H9 (cell line): ENCODE measurements around the gene IGFBP1. TPM values are rescaled to one million over a fixed set of nuclear protein-coding genes. Genes with fewer than 3 reads are reported as not detected.

Experiments used
- DNase-seq: peaks from one replicate; pipeline ENCODE4 v3.0.0-alpha.2; 2017
- H2AFZ ChIP-seq: one replicate; pipeline ENCODE4 v1.6.1; 2013; ENCODE audit warnings: mild to moderate bottlenecking, low read length, control low read depth, moderate library complexity
- H2AK5ac ChIP-seq: 2 replicates; pipeline ENCODE4 v1.6.1; 2013; ENCODE audit warnings: low read length, control low read depth, mixed read lengths; ENCODE audit not compliant: insufficient read length
- H2BK120ac ChIP-seq: one replicate; pipeline ENCODE4 v1.6.1; 2013; ENCODE audit warnings: low read depth, mild to moderate bottlenecking, low read length, control low read depth, inconsistent platforms; ENCODE audit not compliant: poor library complexity, severe bottlenecking
- H2BK12ac ChIP-seq: 2 replicates; pipeline ENCODE4 v1.6.1; 2013; ENCODE audit warnings: low read length, control low read depth, mixed read lengths, low read depth; ENCODE audit not compliant: insufficient read length
- H2BK15ac ChIP-seq: 2 replicates; pipeline ENCODE4 v1.6.1; 2013; ENCODE audit warnings: low read depth, low read length, control low read depth
- H2BK20ac ChIP-seq: one replicate; pipeline ENCODE4 v1.6.1; 2013; ENCODE audit warnings: low read depth, mild to moderate bottlenecking, low read length, control low read depth, inconsistent platforms; ENCODE audit not compliant: poor library complexity, severe bottlenecking
- H2BK5ac ChIP-seq: 2 replicates; pipeline ENCODE4 v1.6.1; 2013; ENCODE audit warnings: low read length, control low read depth, mixed read lengths; ENCODE audit not compliant: insufficient read length
- H3K14ac ChIP-seq: 2 replicates; pipeline ENCODE4 v1.6.1; 2013; ENCODE audit warnings: low read length, control low read depth; ENCODE audit not compliant: insufficient read depth
- H3K18ac ChIP-seq: 2 replicates; pipeline ENCODE4 v1.6.1; 2013; ENCODE audit warnings: low read depth, mild to moderate bottlenecking, mixed read lengths, low read length, control low read depth; ENCODE audit not compliant: insufficient read length
- H3K23ac ChIP-seq: 2 replicates; pipeline ENCODE4 v1.6.1; 2013; ENCODE audit warnings: low read length, control low read depth, mixed read lengths, low read depth; ENCODE audit not compliant: insufficient read length
- H3K23me2 ChIP-seq: 2 replicates; pipeline ENCODE4 v1.6.1; 2013; ENCODE audit warnings: low read depth, mild to moderate bottlenecking, mixed read lengths, low read length, control low read depth; ENCODE audit not compliant: insufficient read length, poor library complexity, severe bottlenecking
- H3K27ac ChIP-seq: 2 replicates; pipeline ENCODE4 v1.5.1; 2013; ENCODE audit warnings: low read length, control low read depth, mixed read lengths, low read depth; ENCODE audit not compliant: insufficient read length
- H3K27me3 ChIP-seq: 2 replicates; pipeline ENCODE4 v1.6.1; 2013; ENCODE audit warnings: low read length, control low read depth, inconsistent platforms; ENCODE audit not compliant: insufficient read depth
- H3K4ac ChIP-seq: 2 replicates; pipeline ENCODE4 v1.6.1; 2013; ENCODE audit warnings: low read depth, mild to moderate bottlenecking, control low read depth, inconsistent platforms, low read length, moderate library complexity
- H3K4me1 ChIP-seq: 2 replicates; pipeline ENCODE4 v1.6.1; 2013; ENCODE audit warnings: low read length, control low read depth, inconsistent platforms; ENCODE audit not compliant: insufficient read depth
- H3K4me2 ChIP-seq: 2 replicates; pipeline ENCODE4 v1.6.1; 2013; ENCODE audit warnings: low read length, control low read depth, mixed read lengths; ENCODE audit not compliant: insufficient read length, insufficient read depth
- H3K56ac ChIP-seq: 2 replicates; pipeline ENCODE4 v1.6.1; 2013; ENCODE audit warnings: low read depth, mild to moderate bottlenecking, mixed read lengths, low read length, control low read depth; ENCODE audit not compliant: insufficient read length
- H3K79me1 ChIP-seq: 2 replicates; pipeline ENCODE4 v1.6.1; 2013; ENCODE audit warnings: low read depth, mild to moderate bottlenecking, moderate library complexity, low read length, control low read depth, inconsistent platforms; ENCODE audit not compliant: insufficient read depth, poor library complexity, severe bottlenecking
- H3K79me2 ChIP-seq: 2 replicates; pipeline ENCODE4 v1.6.1; 2013; ENCODE audit warnings: low read length, control low read depth, inconsistent platforms; ENCODE audit not compliant: insufficient read depth
- H3K9ac ChIP-seq: 2 replicates; pipeline ENCODE4 v1.6.1; 2013; ENCODE audit warnings: low read length, control low read depth, mixed read lengths; ENCODE audit not compliant: insufficient read length; ENCODE audit errors: extremely low read depth
- H3K9me3 ChIP-seq: one replicate; pipeline ENCODE4 v1.6.1; 2013; ENCODE audit warnings: low read depth, low read length, inconsistent platforms; ENCODE audit not compliant: control insufficient read depth
- H3T11ph ChIP-seq: one replicate; pipeline ENCODE4 v1.6.1; 2013; ENCODE audit warnings: mild to moderate bottlenecking, low read length, control low read depth, inconsistent platforms
- H4K20me1 ChIP-seq: one replicate; pipeline ENCODE4 v1.6.1; 2013; ENCODE audit not compliant: control insufficient read depth, insufficient read length, insufficient read depth
- H4K5ac ChIP-seq: 2 replicates; pipeline ENCODE4 v1.6.1; 2013; ENCODE audit warnings: low read depth, mild to moderate bottlenecking, mixed read lengths, low read length, control low read depth; ENCODE audit not compliant: insufficient read length
- H4K8ac ChIP-seq: replicated peaks from 2 replicates; pipeline ENCODE4 v1.6.1; 2013; ENCODE audit warnings: low read length, control low read depth, mixed read lengths, low read depth; ENCODE audit not compliant: insufficient read length
- H4K91ac ChIP-seq: 2 replicates; pipeline ENCODE4 v1.6.1; 2013; ENCODE audit warnings: low read depth, mild to moderate bottlenecking, moderate library complexity, mixed read lengths, low read length, control low read depth; ENCODE audit not compliant: insufficient read length
- H3K27ac Mint-ChIP-seq, 3 experiments: 2 replicates in 2 of 3; 3 replicates in 1 of 3; pipeline ENCODE4 v1.8.0; 2020 to 2021; ENCODE audit warnings: mixed read lengths in 3 of 3, mild to moderate bottlenecking in 1 of 3, moderate library complexity in 1 of 3
- H3K27me3 Mint-ChIP-seq: 2 replicates; pipeline ENCODE4 v1.8.0; 2021; ENCODE audit warnings: low read depth, mild to moderate bottlenecking, moderate library complexity, mixed read lengths
- H3K36me3 Mint-ChIP-seq, 3 experiments: 2 replicates in 2 of 3; 3 replicates in 1 of 3; pipeline ENCODE4 v1.8.0; 2020 to 2021; ENCODE audit warnings: low read depth in 3 of 3, mixed read lengths in 3 of 3; ENCODE audit not compliant: insufficient read depth in 1 of 3
- H3K4me1 Mint-ChIP-seq, 2 experiments: 2 replicates each; pipeline ENCODE4 v1.8.0; 2020; ENCODE audit warnings: mixed read lengths in 2 of 2
- H3K4me3 Mint-ChIP-seq, 2 experiments: 2 replicates in 1 of 2; 3 replicates in 1 of 2; pipeline ENCODE4 v1.8.0; 2020 to 2021; ENCODE audit warnings: mild to moderate bottlenecking in 2 of 2, mixed read lengths in 2 of 2, moderate library complexity in 1 of 2
- H3K9me3 Mint-ChIP-seq, 2 experiments: 2 replicates in 1 of 2; 3 replicates in 1 of 2; pipeline ENCODE4 v1.8.0; 2020; ENCODE audit warnings: mild to moderate bottlenecking in 2 of 2, mixed read lengths in 2 of 2, moderate library complexity in 1 of 2
- WGBS: extraction: QIAGEN DNeasy Blood & Tissue Kit; methylation state at CpG from one replicate; pipeline ENCODE4 v1.1.7; 2013; ENCODE audit warnings: missing lambda C conversion rate, low lambda C conversion rate, mixed read lengths; ENCODE audit not compliant: insufficient read length; ENCODE audit errors: extremely low coverage; 5-methylcytosine and 5-hydroxymethylcytosine counted together
- total RNA-seq: library from RNA; stranded (reverse); gene quantifications from 2 replicates; pipeline ENCODE4 v1.2.1, GENCODE V29; 2021
- TF ChIP-seq, protein P1 (sequence below): fragments of 200-600 bp; sonication (generic); conservative IDR thresholded peaks from 3 replicates; pipeline ENCODE4 v1.8.0; 2021; ENCODE audit warnings: antibody characterized with exemption, mild to moderate bottlenecking

The IGFBP1 gene
- total RNA-seq, 1 experiment from 2014 or later: not detected

GRCh38 chr7:45919993-45920459 lies 31.7 kb downstream of the IGFBP1 start:
- peaks cover 74% of the 10 kb centered on the region for H3K27me3 Mint-ChIP-seq
- H4K5ac ChIP-seq: no peak overlapping the region

More at GRCh38 chr7:45919993-45920459, 31.7 kb downstream of the IGFBP1 start:
- no peak overlapping the region for H3T11ph ChIP-seq
- TF ChIP-seq, protein P1, sequence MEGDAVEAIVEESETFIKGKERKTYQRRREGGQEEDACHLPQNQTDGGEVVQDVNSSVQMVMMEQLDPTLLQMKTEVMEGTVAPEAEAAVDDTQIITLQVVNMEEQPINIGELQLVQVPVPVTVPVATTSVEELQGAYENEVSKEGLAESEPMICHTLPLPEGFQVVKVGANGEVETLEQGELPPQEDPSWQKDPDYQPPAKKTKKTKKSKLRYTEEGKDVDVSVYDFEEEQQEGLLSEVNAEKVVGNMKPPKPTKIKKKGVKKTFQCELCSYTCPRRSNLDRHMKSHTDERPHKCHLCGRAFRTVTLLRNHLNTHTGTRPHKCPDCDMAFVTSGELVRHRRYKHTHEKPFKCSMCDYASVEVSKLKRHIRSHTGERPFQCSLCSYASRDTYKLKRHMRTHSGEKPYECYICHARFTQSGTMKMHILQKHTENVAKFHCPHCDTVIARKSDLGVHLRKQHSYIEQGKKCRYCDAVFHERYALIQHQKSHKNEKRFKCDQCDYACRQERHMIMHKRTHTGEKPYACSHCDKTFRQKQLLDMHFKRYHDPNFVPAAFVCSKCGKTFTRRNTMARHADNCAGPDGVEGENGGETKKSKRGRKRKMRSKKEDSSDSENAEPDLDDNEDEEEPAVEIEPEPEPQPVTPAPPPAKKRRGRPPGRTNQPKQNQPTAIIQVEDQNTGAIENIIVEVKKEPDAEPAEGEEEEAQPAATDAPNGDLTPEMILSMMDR: no peak
- H3K18ac ChIP-seq: no peak overlapping the region
- H3K14ac ChIP-seq: no peak overlapping the region
- H4K91ac ChIP-seq: no peak overlapping the region
- H3K4ac ChIP-seq: no peak overlapping the region
- peaks cover 38 to 50% of the 10 kb centered on the region in 2 experiments for H3K4me1 Mint-ChIP-seq
- peaks cover 5% of the 10 kb centered on the region; the same call in 1 of the 2 replicates for H3K4me1 ChIP-seq
- no peak overlapping the region for H2AK5ac ChIP-seq
- H3K27me3 ChIP-seq: peaks cover 31% of the 10 kb centered on the region; the same call in 1 of the 2 replicates
- H3K4me3 Mint-ChIP-seq: peak overlapping the region; percentile 71 to 85
- H3K23ac ChIP-seq: no peak overlapping the region
- H3K79me1 ChIP-seq: no peaks in the 10 kb centered on the region
- H3K27ac ChIP-seq: no peak overlapping the region
- H2BK5ac ChIP-seq: no peak overlapping the region
- H2BK20ac ChIP-seq: no peak overlapping the region
- WGBS: no CpG with 5 or more reads among the region's 19 CpGs
- H4K8ac ChIP-seq: no peak overlapping the region
- peaks cover 0 to 7% (median 2%) of the 10 kb centered on the region in 3 experiments; a peak in 2 of 7 replicates for H3K36me3 Mint-ChIP-seq
- no peak overlapping the region for H3K27ac Mint-ChIP-seq
- H3K9me3 Mint-ChIP-seq: peaks cover 0 to 4% of the 10 kb centered on the region in 2 experiments; a peak in 2 of 5 replicates
- no peak overlapping the region for H2BK120ac ChIP-seq
- peak overlapping the region; percentile 71 for H3K4me2 ChIP-seq
- no peaks in the 10 kb centered on the region for H4K20me1 ChIP-seq
- H2AFZ ChIP-seq: no peak overlapping the region
- H2BK12ac ChIP-seq: no peak overlapping the region
- no peak overlapping the region for H3K56ac ChIP-seq
- DNase-seq: no peak
- peaks cover 14% of the 10 kb centered on the region for H3K23me2 ChIP-seq
- no peak overlapping the region for H2BK15ac ChIP-seq
- H3K79me2 ChIP-seq: no peaks in the 10 kb centered on the region
- H3K9ac ChIP-seq: no peak overlapping the region
- no peaks in the 10 kb centered on the region for H3K9me3 ChIP-seq
